ENCODE data around the gene STK40.

The STK40 gene

GRCh38 chr1:36369061-36369861, 16.5 kb downstream of the STK40 start:
- DNase-seq (ENCODE audit: low spot score): peak; percentile 80

- no peak for DNase-seq (ENCODE audit: low spot score)
Observed at GRCh38 chr1:36367798-36368197, 17.9 kb downstream of the STK40 start.

- no peak for DNase-seq (ENCODE audit: low spot score)
Observed at GRCh38 chr1:36367066-36367465, 18.7 kb downstream of the STK40 start.

- peak; percentile 54 for DNase-seq (ENCODE audit: low spot score)
Observed at GRCh38 chr1:36366091-36366661, 19.5 kb downstream of the STK40 start.

- DNase-seq (ENCODE audit: low spot score): peak; percentile 73
Observed at GRCh38 chr1:36365381-36365780, 20.3 kb downstream of the STK40 start.

GRCh38 chr1:36359911-36360550, 25.7 kb downstream of the STK40 start:
- DNase-seq (ENCODE audit: low spot score): no peak

GRCh38 chr1:36359383-36359782, 26.3 kb downstream of the STK40 start:
- no peak for DNase-seq (ENCODE audit: low spot score)

GRCh38 chr1:36358514-36359084, 27.1 kb downstream of the STK40 start:
- DNase-seq (ENCODE audit: low spot score): no peak

GRCh38 chr1:36355811-36356210, 29.9 kb downstream of the STK40 start:
- DNase-seq (ENCODE audit: low spot score): no peak

- DNase-seq (ENCODE audit: low spot score): no peak
Observed at GRCh38 chr1:36354486-36354885, 31.2 kb downstream of the STK40 start.

GRCh38 chr1:36352910-36353878, 32.5 kb downstream of the STK40 start:
- peak; percentile 74 for DNase-seq (ENCODE audit: low spot score)

- DNase-seq (ENCODE audit: low spot score): no peak
Observed at GRCh38 chr1:36352125-36352909, 33.4 kb downstream of the STK40 start.

GRCh38 chr1:36351227-36351977, 34.3 kb downstream of the STK40 start:
- DNase-seq (ENCODE audit: low spot score): peak; percentile 86

- DNase-seq (ENCODE audit: low spot score): peak; percentile 88
Observed at GRCh38 chr1:36350659-36351226, 35.0 kb downstream of the STK40 start.

GRCh38 chr1:36349839-36350238, 35.9 kb downstream of the STK40 start:
- peak; percentile 40 for DNase-seq (ENCODE audit: low spot score)

GRCh38 chr1:36349241-36349671, 36.5 kb downstream of the STK40 start:
- peak; percentile 46 for DNase-seq (ENCODE audit: low spot score)

- no peak for DNase-seq (ENCODE audit: low spot score)
Observed at GRCh38 chr1:36346741-36347370, 38.9 kb downstream of the STK40 start.

- DNase-seq (ENCODE audit: low spot score): no peak
Observed at GRCh38 chr1:36345353-36345752, 40.4 kb downstream of the STK40 start.

GRCh38 chr1:36344395-36344680, 41.4 kb downstream of the STK40 start:
- no peak for DNase-seq (ENCODE audit: low spot score)
